RWPE2 (cell line): ENCODE data around the gene CLPX.
"Not testable (repeated sequence)": the region's sequence is repeated elsewhere in the genome, so short reads cannot be mapped to it uniquely, and the experiment has no call there.

ENCODE experiments used
- ATAC-seq: fragments of 200-7000 bp; cut with Tn5 transposase; 3 replicates; pipeline ENCODE4 v1.9.1; 2021; ENCODE audit warnings: low read depth
- DNase-seq: peaks from one replicate; pipeline ENCODE4 v3.0.0-alpha.2; 2020; ENCODE audit warnings: low spot score
- H3K27ac ChIP-seq: fragments of 450-650 bp; 2 replicates; pipeline ENCODE4 v1.5.1; 2017; ENCODE audit warnings: mild to moderate bottlenecking; ENCODE audit not compliant: poor library complexity, severe bottlenecking
- H3K27me3 ChIP-seq: fragments of 250-450 bp; sonication (Bioruptor Pico); 2 replicates; pipeline ENCODE4 v1.5.1; 2021; ENCODE audit warnings: mild to moderate bottlenecking, moderate library complexity; ENCODE audit not compliant: insufficient read depth, poor library complexity, severe bottlenecking
- H3K36me3 ChIP-seq: fragments of 250-450 bp; sonication (Bioruptor Pico); 2 replicates; pipeline ENCODE4 v1.5.1; 2020; ENCODE audit warnings: low read depth, mild to moderate bottlenecking, moderate library complexity
- H3K4me1 ChIP-seq: fragments of 250-450 bp; sonication (Bioruptor Pico); 2 replicates; pipeline ENCODE4 v1.5.1; 2021; ENCODE audit warnings: mild to moderate bottlenecking, moderate library complexity; ENCODE audit not compliant: insufficient read depth, poor library complexity, severe bottlenecking
- H3K4me3 ChIP-seq: fragments of 250-450 bp; sonication (Bioruptor Pico); 2 replicates; pipeline ENCODE4 v1.5.1; 2021; ENCODE audit warnings: mild to moderate bottlenecking, moderate library complexity; ENCODE audit not compliant: severe bottlenecking
- H3K9me3 ChIP-seq: fragments of 250-450 bp; sonication (Bioruptor Pico); 2 replicates; pipeline ENCODE4 v1.5.1; 2021; ENCODE audit warnings: mild to moderate bottlenecking, moderate library complexity; ENCODE audit not compliant: severe bottlenecking
- CTCF ChIP-seq: fragments of 450-650 bp; IDR thresholded peaks from one replicate; pipeline ENCODE4 v1.5.1; 2017; ENCODE audit warnings: mild to moderate bottlenecking, moderate library complexity; ENCODE audit not compliant: poor library complexity, severe bottlenecking

The CLPX gene

GRCh38 chr15:65101891-65102708 is 83.0 kb downstream of the CLPX start:
- TF ChIP-seq CTCF = peak; percentile 44
- peak; percentile 72 for DNase-seq
- H3K4me1 ChIP-seq = no peaks in the 10 kb centered on the region
- no peak overlapping the region for H3K4me3 ChIP-seq
- peaks cover 33% of the 10 kb centered on the region for H3K36me3 ChIP-seq
- no peak overlapping the region for H3K27ac ChIP-seq
- no peak for ATAC-seq
- no peaks in the 10 kb centered on the region for H3K9me3 ChIP-seq
- H3K27me3 ChIP-seq = no peaks in the 10 kb centered on the region

- Histone ChIP-seq H3K27me3 (no peaks in the 10 kb centered on the region), H3K4me1 (no peaks in the 10 kb centered on the region), H3K4me3 (no peak overlapping the region), H3K9me3 (no peaks in the 10 kb centered on the region), H3K36me3 (peaks cover 29% of the 10 kb centered on the region), H3K27ac (no peak overlapping the region)
- no peak; the same call in 1 of the 3 replicates for ATAC-seq
- peak; percentile 82 for TF ChIP-seq CTCF
- DNase-seq = peak; percentile 47
Measured at GRCh38 chr15:65101411-65101890, 83.7 kb downstream of the CLPX start.

GRCh38 chr15:65100442-65100841 is 84.7 kb downstream of the CLPX start:
- Histone ChIP-seq H3K9me3 (no peaks in the 10 kb centered on the region), H3K36me3 (peaks cover 22% of the 10 kb centered on the region), H3K27ac (no peak overlapping the region), H3K4me3 (no peak overlapping the region), H3K4me1 (no peaks in the 10 kb centered on the region), H3K27me3 (no peaks in the 10 kb centered on the region)
- no peak for TF ChIP-seq CTCF
- DNase-seq (peak; percentile 52), ATAC-seq (no peak)

- not testable (repeated sequence) for H3K4me3 ChIP-seq
- peaks cover 22% of the 10 kb centered on the region for H3K36me3 ChIP-seq
Measured at GRCh38 chr15:65099801-65100200, 85.3 kb downstream of the CLPX start.

GRCh38 chr15:65099336-65099735 is 85.8 kb downstream of the CLPX start:
- Histone ChIP-seq H3K27me3 (no peaks in the 10 kb centered on the region), H3K36me3 (peaks cover 22% of the 10 kb centered on the region), H3K9me3 (no peaks in the 10 kb centered on the region), H3K4me3 (no peak overlapping the region), H3K27ac (no peak overlapping the region), H3K4me1 (no peaks in the 10 kb centered on the region)
- TF ChIP-seq CTCF = no peak
- ATAC-seq (no peak), DNase-seq (peak; percentile 68)

More at GRCh38 chr15:65099801-65100200, 85.3 kb downstream of the CLPX start:
- not testable (repeated sequence) for ATAC-seq, H3K27me3 ChIP-seq, H3K9me3 ChIP-seq, H3K27ac ChIP-seq, H3K4me1 ChIP-seq
- DNase-seq = peak; percentile 27
